GM10248 (cell line): ENCODE data around the gene PCDHA10.
"Not testable (repeated sequence)": the region's sequence is repeated elsewhere in the genome, so short reads cannot be mapped to it uniquely, and the experiment has no call there.

ENCODE experiments used
- CTCF ChIA-PET: fragments of 300-600 bp; sonication (Branson Sonifier 250); formaldehyde crosslinking; extraction: SDS; loops from one replicate; lab custom pipeline; 2021; ENCODE audit warnings: antibody characterized with exemption; lab: Yijun Ruan, JAX
- POLR2A ChIA-PET: fragments of 350-650 bp; sonication (Branson Sonifier 250); formaldehyde crosslinking; extraction: SDS; loops from one replicate; lab custom pipeline; 2020; ENCODE audit warnings: antibody characterized with exemption; lab: Yijun Ruan, JAX
- DNase-seq: peaks from one replicate; pipeline ENCODE4 v3.0.0; 2012; ENCODE audit errors: extremely low spot score
- CTCF ChIP-seq: IDR thresholded peaks from 2 replicates; pipeline ENCODE4 v1.5.1; 2012; ENCODE audit warnings: mild to moderate bottlenecking, low read depth; ENCODE audit errors: extremely low read depth, missing control alignments, control extremely low read depth

Gene PCDHA10

GRCh38 chr5:140855772-140856674 is at the start of gene PCDHA10:
Gene PCDHA10, plus strand, starts transcription at chr5:140855897. Its CDS starts 152 bp downstream, at chr5:140856049.
- ChIA-PET CTCF (no interaction called here), POLR2A (no interaction called here)
- TF ChIP-seq CTCF = no peak
- no peak for DNase-seq

- ChIA-PET CTCF (interaction anchor here (1.0 to 1.3 kb wide), 3 partner anchors 9 to 21 kb away, joined by 3 to 4 read pairs (median 3); partner anchors contain the start of gene PCDHA1), POLR2A (no interaction called here)
- TF ChIP-seq CTCF = peak; percentile 13
- no peak for DNase-seq
These were observed 48.6 kb upstream of the PCDHA10 start, which contains the start of gene PCDHA4 for GRCh38 chr5:140806834-140807775. Gene PCDHA4, plus strand, starts transcription at chr5:140807068.

GRCh38 chr5:140808241-140808888 is 47.3 kb upstream of the PCDHA10 start:
- DNase-seq, POLR2A ChIA-PET: not testable (repeated sequence)
- CTCF ChIA-PET = interaction anchor here (1.0 to 1.1 kb wide), 2 partner anchors 9 to 22 kb away, joined by 3 to 4 read pairs; partner anchors contain the start of gene PCDHA1

GRCh38 chr5:140808889-140809291 is 46.8 kb upstream of the PCDHA10 start:
- CTCF ChIA-PET = no interaction called here
- POLR2A ChIA-PET = no interaction called here
- no peak for DNase-seq
- no peak for TF ChIP-seq CTCF

GRCh38 chr5:140821375-140822280 is 34.1 kb upstream of the PCDHA10 start, which contains the start of gene PCDHA5:
Gene PCDHA5, plus strand, starts transcription at chr5:140821613.
- POLR2A ChIA-PET = no interaction called here

More at GRCh38 chr5:140821375-140822280, 34.1 kb upstream of the PCDHA10 start, which contains the start of gene PCDHA5:
- DNase-seq = no peak
- TF ChIP-seq CTCF = no peak
- CTCF ChIA-PET = no interaction called here
